ENCODE measurements around the gene PRKG1. TPM values are rescaled to one million over a fixed set of nuclear protein-coding genes. Genes with fewer than 3 reads are reported as not detected.

The PRKG1 gene
- total RNA-seq, 1 experiment from 2014 or later, result 0.21 TPM

- Mint-ChIP-seq H3K4me1 (ENCODE audit: low read depth, unreplicated experiment) (no peaks in the 10 kb centered on the region), H3K27ac (ENCODE audit: unreplicated experiment) (no peak overlapping the region), H3K9me3 (ENCODE audit: low read depth, unreplicated experiment) (peaks cover 12% of the 10 kb centered on the region), H3K36me3 (ENCODE audit: insufficient read depth, unreplicated experiment) (no peaks in the 10 kb centered on the region), H3K4me3 (ENCODE audit: low read depth, unreplicated experiment) (no peak overlapping the region), H3K27me3 (ENCODE audit: unreplicated experiment) (no peaks in the 10 kb centered on the region)
- CTCF ChIA-PET, result no interaction called here
- TF ChIP-seq CTCF (IDR thresholded peaks at IDR 0.05; ENCODE audit: unreplicated experiment), result no peak
- intact Hi-C loops (cut with micrococcal nuclease; ENCODE audit: unreplicated experiment), result no loop called here
- no peak for DNase-seq
- no TSS peak for BruUV-seq (replicated peaks)
These were observed 691.1 kb downstream of the PRKG1 start for GRCh38 chr10:51765284-51765971.

GRCh38 chr10:51766423-51767102 is 692.3 kb downstream of the PRKG1 start:
- Mint-ChIP-seq H3K36me3 (ENCODE audit: insufficient read depth, unreplicated experiment) (no peaks in the 10 kb centered on the region), H3K4me1 (ENCODE audit: low read depth, unreplicated experiment) (no peaks in the 10 kb centered on the region), H3K27ac (ENCODE audit: unreplicated experiment) (no peak overlapping the region), H3K27me3 (ENCODE audit: unreplicated experiment) (no peaks in the 10 kb centered on the region), H3K4me3 (ENCODE audit: low read depth, unreplicated experiment) (no peak overlapping the region), H3K9me3 (ENCODE audit: low read depth, unreplicated experiment) (peaks cover 12% of the 10 kb centered on the region)
- no peak for DNase-seq
- no peak for TF ChIP-seq CTCF (IDR thresholded peaks at IDR 0.05; ENCODE audit: unreplicated experiment)
- CTCF ChIA-PET, result no interaction called here
- no TSS peak for BruUV-seq (replicated peaks)
- intact Hi-C loops (cut with micrococcal nuclease; ENCODE audit: unreplicated experiment), result no loop called here

GRCh38 chr10:51767103-51767763 is 692.9 kb downstream of the PRKG1 start:
- DNase-seq, result no peak
- H3K27me3 Mint-ChIP-seq (ENCODE audit: unreplicated experiment), result no peaks in the 10 kb centered on the region
- intact Hi-C loops (cut with micrococcal nuclease; ENCODE audit: unreplicated experiment), result no loop called here
- no peak for TF ChIP-seq CTCF (IDR thresholded peaks at IDR 0.05; ENCODE audit: unreplicated experiment)
- H3K36me3 Mint-ChIP-seq (ENCODE audit: insufficient read depth, unreplicated experiment), result no peaks in the 10 kb centered on the region
- CTCF ChIA-PET, result no interaction called here
- BruUV-seq (replicated peaks), result no TSS peak
- no peak overlapping the region for H3K4me3 Mint-ChIP-seq (ENCODE audit: low read depth, unreplicated experiment)
- no peaks in the 10 kb centered on the region for H3K4me1 Mint-ChIP-seq (ENCODE audit: low read depth, unreplicated experiment)
- no peak overlapping the region for H3K27ac Mint-ChIP-seq (ENCODE audit: unreplicated experiment)
- peaks cover 12% of the 10 kb centered on the region for H3K9me3 Mint-ChIP-seq (ENCODE audit: low read depth, unreplicated experiment)

- H3K27me3 Mint-ChIP-seq (ENCODE audit: unreplicated experiment), result no peaks in the 10 kb centered on the region
- CTCF ChIA-PET, result no interaction called here
- BruUV-seq (replicated peaks), result no TSS peak
- H3K36me3 Mint-ChIP-seq (ENCODE audit: insufficient read depth, unreplicated experiment), result no peaks in the 10 kb centered on the region
- TF ChIP-seq CTCF (IDR thresholded peaks at IDR 0.05; ENCODE audit: unreplicated experiment), result no peak
- no peaks in the 10 kb centered on the region for H3K4me1 Mint-ChIP-seq (ENCODE audit: low read depth, unreplicated experiment)
- no peak overlapping the region for H3K4me3 Mint-ChIP-seq (ENCODE audit: low read depth, unreplicated experiment)
- DNase-seq, result no peak
- H3K9me3 Mint-ChIP-seq (ENCODE audit: low read depth, unreplicated experiment), result peaks cover 12% of the 10 kb centered on the region
- intact Hi-C loops (cut with micrococcal nuclease; ENCODE audit: unreplicated experiment), result no loop called here
- H3K27ac Mint-ChIP-seq (ENCODE audit: unreplicated experiment), result no peak overlapping the region
These were observed 694.7 kb downstream of the PRKG1 start for GRCh38 chr10:51768886-51769465.
